GM21723 (cell line): ENCODE measurements around the gene TUBB1.

ENCODE experiments used
- ATAC-seq: cut with Tn5 transposase; IDR thresholded peaks from one replicate; pipeline ENCODE4 v1.9.1; 2021; ENCODE audit warnings: mild to moderate bottlenecking, moderate library complexity; ENCODE audit not compliant: unreplicated experiment

Gene TUBB1

DNA sequence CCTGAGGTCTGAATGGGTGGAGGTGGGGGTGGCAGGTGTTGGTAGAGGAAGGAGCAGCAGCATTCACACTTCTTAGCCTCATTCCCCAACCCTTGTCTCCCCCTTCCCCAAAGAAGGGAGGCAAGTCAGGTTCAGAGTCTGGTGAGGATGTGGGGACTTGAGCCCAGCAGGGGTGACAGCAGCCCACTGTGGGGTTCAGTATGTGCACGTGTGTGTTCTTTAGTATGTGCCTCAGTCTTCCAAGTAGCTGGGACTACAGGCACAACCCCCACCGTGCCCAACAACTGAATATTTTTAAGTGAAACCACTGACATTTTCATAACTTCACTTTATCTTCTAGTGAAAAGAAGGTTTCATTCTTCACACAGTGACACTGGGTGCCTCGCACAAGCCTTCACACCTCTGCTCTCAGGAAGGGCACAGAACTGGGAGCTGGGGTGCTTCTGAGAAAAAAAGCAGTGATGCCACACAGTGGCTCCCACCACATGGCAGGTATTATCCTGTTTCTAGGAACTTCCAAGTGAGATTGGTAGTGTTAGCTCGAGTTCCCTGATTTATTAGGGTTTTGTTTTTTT is 56.8 kb downstream of the TUBB1 start:
- ATAC-seq = no peak
